SJCRH30 (cell line): Measurements from ENCODE around the gene FAM163A. TPM values are rescaled to one million over a fixed set of nuclear protein-coding genes. Genes with fewer than 3 reads are reported as not detected.

Source experiments
- DNase-seq, 2 experiments: peaks; one replicate each; pipeline ENCODE4 v3.0.0-alpha.2; 2015 to 2020
- H3K27ac ChIP-seq: fragments of 250-450 bp; sonication (Bioruptor Pico); 2 replicates; pipeline ENCODE4 v1.5.1; 2020; ENCODE audit warnings: mild to moderate bottlenecking, moderate library complexity
- H3K27me3 ChIP-seq: fragments of 250-450 bp; sonication (Bioruptor Pico); 2 replicates; pipeline ENCODE4 v1.5.1; 2020; ENCODE audit warnings: mild to moderate bottlenecking, moderate library complexity
- H3K36me3 ChIP-seq: fragments of 250-450 bp; sonication (Bioruptor Pico); 2 replicates; pipeline ENCODE4 v1.5.1; 2020; ENCODE audit warnings: mild to moderate bottlenecking, moderate library complexity
- H3K4me1 ChIP-seq: fragments of 250-450 bp; sonication (Bioruptor Pico); 2 replicates; pipeline ENCODE4 v1.5.1; 2020; ENCODE audit warnings: mild to moderate bottlenecking, moderate library complexity
- H3K4me3 ChIP-seq: fragments of 250-450 bp; sonication (Bioruptor Pico); 2 replicates; pipeline ENCODE4 v1.5.1; 2020; ENCODE audit warnings: mild to moderate bottlenecking, moderate library complexity
- H3K9me3 ChIP-seq: fragments of 250-450 bp; sonication (Bioruptor Pico); replicated peaks from 2 replicates; pipeline ENCODE4 v1.5.1; 2020; ENCODE audit warnings: mild to moderate bottlenecking, moderate library complexity
- total RNA-seq: library from RNA; depleted of rRNA; stranded (reverse); fragments of >200 nt; shearing (Covaris generic); gene quantifications from 2 replicates; pipeline ENCODE4 v1.2.3, GENCODE V29; 2014

Gene FAM163A
- total RNA-seq, 1 experiment from 2014 or later, result not detected

- DNase-seq, result no peak
- H3K4me3 ChIP-seq, result no peak overlapping the region
- H3K27me3 ChIP-seq, result no peaks in the 10 kb centered on the region
- no peaks in the 10 kb centered on the region for H3K36me3 ChIP-seq
- H3K9me3 ChIP-seq, result 0 out of 2 replicates have a peak, but pooled peaks cover 4% of the 10 kb centered on the region
- no peak overlapping the region for H3K27ac ChIP-seq
- H3K4me1 ChIP-seq, result no peaks in the 10 kb centered on the region
Observed at GRCh38 chr1:179767996-179768395, 24.9 kb downstream of the FAM163A start.

- no peaks in the 10 kb centered on the region for H3K36me3 ChIP-seq
- H3K27ac ChIP-seq, result no peak overlapping the region
- DNase-seq, result no peak
- no peaks in the 10 kb centered on the region for H3K27me3 ChIP-seq
- H3K4me3 ChIP-seq, result no peak overlapping the region
- no peaks in the 10 kb centered on the region for H3K4me1 ChIP-seq
- 0 out of 2 replicates have a peak, but pooled peaks cover 4% of the 10 kb centered on the region for H3K9me3 ChIP-seq
Observed at GRCh38 chr1:179770887-179771502, 27.9 kb downstream of the FAM163A start.

GRCh38 chr1:179773264-179773663 lies 30.2 kb downstream of the FAM163A start:
- H3K9me3 ChIP-seq, result no peaks in the 10 kb centered on the region
- H3K4me3 ChIP-seq, result no peak overlapping the region
- no peaks in the 10 kb centered on the region for H3K4me1 ChIP-seq
- no peaks in the 10 kb centered on the region for H3K36me3 ChIP-seq
- H3K27ac ChIP-seq, result no peak overlapping the region
- no peaks in the 10 kb centered on the region for H3K27me3 ChIP-seq
- DNase-seq, result no peak

GRCh38 chr1:179774000-179774399 lies 30.9 kb downstream of the FAM163A start:
- H3K9me3 ChIP-seq, result no peaks in the 10 kb centered on the region

GRCh38 chr1:179774566-179774965 lies 31.5 kb downstream of the FAM163A start:
- H3K27me3 ChIP-seq, result no peaks in the 10 kb centered on the region
- H3K4me1 ChIP-seq, result no peaks in the 10 kb centered on the region
- H3K9me3 ChIP-seq, result no peaks in the 10 kb centered on the region

More at GRCh38 chr1:179774000-179774399, 30.9 kb downstream of the FAM163A start:
- no peak overlapping the region for H3K4me3 ChIP-seq
- no peaks in the 10 kb centered on the region for H3K27me3 ChIP-seq
- no peak overlapping the region for H3K27ac ChIP-seq
- H3K4me1 ChIP-seq, result no peaks in the 10 kb centered on the region
- DNase-seq, result no peak
- H3K36me3 ChIP-seq, result no peaks in the 10 kb centered on the region

GRCh38 chr1:179775009-179775408 lies 31.9 kb downstream of the FAM163A start:
- no peaks in the 10 kb centered on the region for H3K27me3 ChIP-seq
- H3K4me3 ChIP-seq, result no peak overlapping the region
- no peak overlapping the region for H3K27ac ChIP-seq
- H3K9me3 ChIP-seq, result no peaks in the 10 kb centered on the region
- peak in 1 of 2 experiments; percentile 15 for DNase-seq
- H3K36me3 ChIP-seq, result no peaks in the 10 kb centered on the region
- no peaks in the 10 kb centered on the region for H3K4me1 ChIP-seq

More at GRCh38 chr1:179774566-179774965, 31.5 kb downstream of the FAM163A start:
- DNase-seq, result no peak
- Histone ChIP-seq H3K36me3 (no peaks in the 10 kb centered on the region), H3K4me3 (no peak overlapping the region), H3K27ac (no peak overlapping the region)

GRCh38 chr1:179776831-179777230 lies 33.7 kb downstream of the FAM163A start:
- Histone ChIP-seq H3K9me3 (no peaks in the 10 kb centered on the region), H3K4me1 (no peaks in the 10 kb centered on the region)

GRCh38 chr1:179777731-179778130 lies 34.6 kb downstream of the FAM163A start:
- Histone ChIP-seq H3K4me1 (no peaks in the 10 kb centered on the region), H3K9me3 (no peaks in the 10 kb centered on the region), H3K4me3 (no peak overlapping the region), H3K36me3 (no peaks in the 10 kb centered on the region), H3K27ac (no peak overlapping the region), H3K27me3 (no peaks in the 10 kb centered on the region)
- DNase-seq, result no peak

More at GRCh38 chr1:179776831-179777230, 33.7 kb downstream of the FAM163A start:
- Histone ChIP-seq H3K4me3 (no peak overlapping the region), H3K36me3 (no peaks in the 10 kb centered on the region), H3K27ac (no peak overlapping the region), H3K27me3 (no peaks in the 10 kb centered on the region)
- no peak for DNase-seq

GRCh38 chr1:179779645-179780272 lies 36.7 kb downstream of the FAM163A start:
- no peak for DNase-seq
- Histone ChIP-seq H3K27me3 (no peaks in the 10 kb centered on the region), H3K27ac (no peak overlapping the region), H3K4me1 (no peaks in the 10 kb centered on the region), H3K4me3 (no peak overlapping the region), H3K36me3 (no peaks in the 10 kb centered on the region), H3K9me3 (no peaks in the 10 kb centered on the region)

- H3K9me3 ChIP-seq, result no peaks in the 10 kb centered on the region
- no peaks in the 10 kb centered on the region for H3K4me1 ChIP-seq
- no peaks in the 10 kb centered on the region for H3K36me3 ChIP-seq
- no peak overlapping the region for H3K27ac ChIP-seq
- peak; percentile 33 to 34 for DNase-seq
- H3K4me3 ChIP-seq, result no peak overlapping the region
- no peaks in the 10 kb centered on the region for H3K27me3 ChIP-seq
Observed at GRCh38 chr1:179781962-179782361, 38.9 kb downstream of the FAM163A start.

- H3K27me3 ChIP-seq, result no peaks in the 10 kb centered on the region
- no peaks in the 10 kb centered on the region for H3K9me3 ChIP-seq
- no peak overlapping the region for H3K27ac ChIP-seq
- DNase-seq, result no peak
- no peak overlapping the region for H3K4me3 ChIP-seq
- no peaks in the 10 kb centered on the region for H3K4me1 ChIP-seq
- no peaks in the 10 kb centered on the region for H3K36me3 ChIP-seq
Observed at GRCh38 chr1:179785031-179785431, 41.9 kb downstream of the FAM163A start.

- Histone ChIP-seq H3K27me3 (no peaks in the 10 kb centered on the region), H3K9me3 (no peaks in the 10 kb centered on the region)
Observed at GRCh38 chr1:179785728-179786127, 42.6 kb downstream of the FAM163A start.

GRCh38 chr1:179786815-179787685 lies 44.0 kb downstream of the FAM163A start:
- no peak overlapping the region for H3K4me3 ChIP-seq
- no peak overlapping the region for H3K27ac ChIP-seq
- no peaks in the 10 kb centered on the region for H3K36me3 ChIP-seq
- H3K27me3 ChIP-seq, result no peaks in the 10 kb centered on the region
- no peaks in the 10 kb centered on the region for H3K4me1 ChIP-seq
- no peaks in the 10 kb centered on the region for H3K9me3 ChIP-seq
- DNase-seq, result no peak

More at GRCh38 chr1:179785728-179786127, 42.6 kb downstream of the FAM163A start:
- Histone ChIP-seq H3K27ac (no peak overlapping the region), H3K4me3 (no peak overlapping the region), H3K4me1 (no peaks in the 10 kb centered on the region), H3K36me3 (no peaks in the 10 kb centered on the region)
- DNase-seq, result no peak

GRCh38 chr1:179788259-179788658 lies 45.2 kb downstream of the FAM163A start:
- Histone ChIP-seq H3K4me3 (no peak overlapping the region), H3K4me1 (no peaks in the 10 kb centered on the region), H3K27me3 (no peaks in the 10 kb centered on the region), H3K9me3 (no peaks in the 10 kb centered on the region), H3K36me3 (no peaks in the 10 kb centered on the region), H3K27ac (no peak overlapping the region)
- DNase-seq, result no peak

- H3K27me3 ChIP-seq, result no peaks in the 10 kb centered on the region
- H3K27ac ChIP-seq, result no peak overlapping the region
- DNase-seq, result no peak
- H3K4me1 ChIP-seq, result no peaks in the 10 kb centered on the region
- H3K9me3 ChIP-seq, result no peaks in the 10 kb centered on the region
- H3K36me3 ChIP-seq, result no peaks in the 10 kb centered on the region
- no peak overlapping the region for H3K4me3 ChIP-seq
Observed at GRCh38 chr1:179793281-179793680, 50.2 kb downstream of the FAM163A start.
